GM19395 (cell line): ENCODE measurements around the gene RPS6KC1.
A peak's percentile ranks its signal among the peaks of the same experiment; 100 is the strongest.
"Not testable (repeated sequence)": the region's sequence is repeated elsewhere in the genome, so short reads cannot be mapped to it uniquely, and the experiment has no call there.

ENCODE experiments used
- ATAC-seq: cut with Tn5 transposase; IDR thresholded peaks from one replicate; pipeline ENCODE4 v1.9.1; 2021; ENCODE audit warnings: mild to moderate bottlenecking, moderate library complexity; ENCODE audit not compliant: unreplicated experiment

RPS6KC1 gene

DNA sequence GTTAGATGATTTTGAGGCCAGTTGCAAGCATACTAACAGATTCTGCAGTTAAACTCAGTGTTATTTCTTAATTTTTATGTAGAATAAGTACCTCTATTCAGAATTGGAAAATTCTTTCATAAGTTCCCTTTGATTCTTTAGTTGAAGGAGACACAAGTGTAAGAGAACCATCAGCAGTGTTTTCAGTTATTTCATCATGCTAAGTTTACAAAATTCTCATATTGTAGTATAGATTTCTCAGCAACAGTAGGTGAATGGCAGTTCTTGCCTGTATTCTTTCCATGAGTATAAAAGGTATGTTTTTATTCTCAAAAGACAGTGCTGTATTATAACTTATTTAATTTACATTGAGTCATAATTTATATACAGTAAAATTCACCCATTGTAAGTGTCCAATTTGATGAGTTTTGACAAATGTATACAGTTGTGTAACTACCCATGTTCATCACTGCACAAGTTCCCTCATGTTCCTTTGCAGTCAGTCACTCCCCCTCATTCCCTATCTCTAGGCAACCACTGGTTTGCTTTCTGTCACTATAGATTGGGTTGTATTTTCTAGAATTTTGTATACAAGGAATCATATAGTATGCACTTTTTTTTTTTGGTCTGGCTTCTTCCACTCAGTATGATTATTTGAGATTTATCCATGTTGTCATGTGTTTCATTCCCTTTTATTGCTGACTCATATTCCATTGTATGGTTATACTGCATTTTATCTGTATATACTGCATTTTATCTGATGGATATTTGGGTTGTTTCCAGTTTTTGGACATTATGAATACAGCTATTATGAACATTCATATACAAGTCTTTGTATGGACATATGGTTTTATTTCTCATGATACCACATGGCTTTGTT, 3.9 kb downstream of the RPS6KC1 start:
- ATAC-seq = no peak

DNA sequence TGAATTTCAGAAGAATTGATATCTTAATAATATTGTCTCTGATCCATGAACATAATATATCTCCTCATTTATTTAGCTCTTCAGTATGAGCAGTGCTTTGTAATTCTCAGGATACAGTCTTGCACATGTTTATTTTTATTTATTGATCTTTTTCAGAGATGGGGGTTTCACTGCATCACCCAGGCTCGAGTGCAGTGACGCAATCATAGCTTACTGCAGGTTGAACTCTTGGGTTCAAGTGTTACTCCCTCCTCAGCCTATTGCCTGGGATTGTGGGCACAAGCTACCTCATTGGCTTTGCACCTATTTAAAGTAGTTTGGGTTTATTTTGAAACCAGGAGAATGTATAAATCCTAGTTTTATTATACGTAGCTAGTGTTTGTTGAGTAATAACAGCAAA, 4.7 kb downstream of the RPS6KC1 start:
- no peak for ATAC-seq

DNA sequence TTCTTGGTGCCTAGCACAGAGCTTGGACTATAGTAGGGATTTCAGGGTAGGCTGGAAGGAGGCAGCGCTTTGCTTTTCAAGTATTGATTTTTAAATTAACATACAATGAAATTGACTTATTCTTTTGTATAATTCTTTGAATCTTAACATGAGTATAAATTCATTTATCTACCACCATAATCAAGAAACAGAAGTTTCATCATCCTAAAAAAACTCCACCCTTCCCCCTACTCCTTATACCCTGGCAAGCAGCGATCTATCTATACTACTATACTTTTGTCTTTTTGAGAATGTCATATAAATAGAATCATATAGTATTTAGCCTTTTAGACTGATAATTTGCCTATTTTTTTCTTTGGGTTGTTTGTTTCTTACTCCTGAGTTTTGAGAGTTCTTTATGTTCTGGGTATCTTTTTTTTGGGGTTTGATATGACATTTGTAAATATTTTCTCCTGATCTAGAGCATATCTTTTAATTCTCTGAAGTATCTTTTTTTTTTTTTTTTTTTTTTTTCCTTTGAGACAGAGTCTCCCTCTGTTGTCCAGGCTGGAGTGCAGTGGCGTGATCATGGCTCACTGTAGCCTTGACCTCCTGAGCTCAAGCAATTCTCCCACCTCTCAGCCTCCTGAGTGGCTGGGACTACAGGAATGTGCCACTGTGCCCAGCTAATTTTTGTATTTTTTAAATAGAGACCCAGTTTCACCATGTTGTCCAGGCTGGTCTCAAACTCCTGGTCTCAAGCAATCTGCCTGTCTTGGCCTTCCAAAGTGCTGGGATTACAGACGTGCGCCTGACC, 6.4 kb downstream of the RPS6KC1 start:
- ATAC-seq = no peak

DNA sequence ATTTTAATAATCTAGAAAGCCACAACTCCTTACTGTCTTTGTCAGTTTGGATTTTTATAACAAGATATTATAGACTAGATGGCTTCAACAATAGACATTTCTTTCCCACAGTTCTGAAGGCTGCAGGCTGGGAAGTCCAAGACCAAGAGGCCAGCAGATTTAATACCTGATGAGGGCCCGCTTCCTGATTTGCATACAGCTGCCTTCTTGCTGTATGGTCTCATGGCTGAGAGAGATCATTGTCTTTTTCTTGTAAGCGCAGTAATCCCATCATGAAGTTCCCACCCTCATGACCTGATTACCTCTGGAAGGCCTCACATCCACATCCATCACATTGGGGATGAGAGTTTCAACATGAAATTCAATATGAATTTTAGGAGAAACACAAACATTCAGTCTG, 9.8 kb downstream of the RPS6KC1 start:
- ATAC-seq = no peak

DNA sequence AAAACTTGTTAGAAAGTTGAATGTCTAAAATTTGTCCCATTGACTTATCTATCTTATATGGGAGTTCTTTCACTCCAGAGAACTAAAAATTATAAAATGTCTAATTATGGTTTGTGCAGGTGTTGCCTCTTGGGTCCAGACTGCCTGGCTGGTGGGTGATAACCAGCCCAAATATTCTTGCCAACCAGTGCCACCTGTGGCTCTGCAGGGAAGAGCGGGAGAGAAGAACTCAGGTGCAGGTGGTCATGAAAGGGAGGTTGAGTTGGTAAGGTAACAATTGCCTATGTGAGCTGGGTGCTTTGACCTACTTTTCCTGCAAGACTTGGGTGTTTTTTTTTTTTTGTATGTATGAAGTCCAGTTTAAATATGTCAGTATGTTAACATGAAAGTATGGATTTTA, 10.2 kb downstream of the RPS6KC1 start:
- no peak for ATAC-seq

DNA sequence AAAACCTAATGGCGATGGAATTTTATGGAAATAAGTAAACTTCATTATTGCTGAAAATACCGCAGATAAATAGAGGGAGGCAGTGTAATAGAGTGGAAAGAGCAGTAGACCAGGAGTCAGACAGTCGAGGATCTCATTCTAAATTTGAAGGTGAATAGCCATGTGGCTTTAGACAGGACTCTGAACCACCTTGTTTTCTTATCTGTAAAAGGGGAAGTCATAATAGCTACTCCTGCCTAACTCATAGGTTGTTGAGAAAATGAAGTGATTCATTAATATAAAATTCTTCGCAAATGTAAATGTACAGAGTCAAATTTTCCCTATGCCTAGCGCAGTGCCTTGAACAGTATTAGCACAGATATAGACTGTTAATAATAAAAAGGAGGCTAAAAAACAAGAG, 14.8 kb downstream of the RPS6KC1 start:
- ATAC-seq = no peak

DNA sequence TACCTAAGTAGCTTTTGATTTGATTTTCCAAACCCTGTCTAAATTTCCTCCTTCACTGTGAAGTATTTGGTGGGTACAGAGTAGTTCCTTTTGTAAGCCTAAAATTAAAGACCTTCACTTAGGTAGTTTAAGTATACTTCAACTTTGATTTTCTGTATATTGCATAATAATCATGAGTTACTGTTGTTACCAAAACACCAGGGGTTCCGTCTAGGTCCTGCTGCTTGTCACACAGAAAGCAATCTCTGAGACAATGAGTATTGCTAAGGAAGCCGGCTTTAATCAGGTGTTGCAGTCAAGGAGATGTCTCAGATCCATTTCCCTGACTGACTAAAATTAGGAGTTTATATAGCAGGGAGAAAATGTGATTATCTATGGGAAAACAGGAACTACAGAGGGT, 15.3 kb downstream of the RPS6KC1 start:
- no peak for ATAC-seq

DNA sequence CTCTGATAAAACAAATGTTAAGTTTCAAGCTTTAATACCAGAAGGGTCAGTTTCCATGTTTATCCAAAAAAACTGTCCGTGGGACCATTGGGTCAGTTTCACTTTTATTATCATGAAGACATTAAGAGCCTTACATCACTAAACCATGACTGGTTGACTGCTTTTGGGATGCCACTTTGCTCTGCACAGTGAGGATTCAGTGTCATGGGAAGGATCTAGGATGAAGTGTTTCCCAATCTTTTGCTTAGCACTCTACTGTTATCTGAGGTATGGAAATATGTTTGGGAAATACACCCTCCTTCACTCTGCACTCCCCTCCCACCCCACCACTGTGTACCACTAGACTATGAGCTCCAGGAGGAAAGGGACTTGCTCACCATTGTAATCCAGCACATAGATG, 16.3 kb downstream of the RPS6KC1 start:
- no peak for ATAC-seq

DNA sequence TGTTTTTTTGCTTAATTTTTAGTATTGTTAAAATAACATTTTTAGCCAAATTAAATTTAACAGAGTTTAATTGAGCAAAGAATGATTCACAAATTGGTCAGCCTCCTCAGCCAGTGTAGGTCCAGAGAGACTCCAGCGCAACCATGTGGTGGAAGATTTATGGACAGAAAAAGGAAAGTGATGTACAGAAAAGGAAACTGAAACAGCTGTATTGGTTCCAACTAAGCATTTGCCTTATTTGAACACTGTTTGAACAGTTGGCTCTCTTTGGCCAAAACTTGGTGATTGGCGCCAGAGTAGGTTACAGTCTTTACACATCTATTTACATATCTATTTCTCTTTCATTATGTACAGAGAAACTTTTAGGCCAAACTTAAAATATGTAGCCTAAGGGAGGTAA, 19.4 kb downstream of the RPS6KC1 start:
- ATAC-seq = peak; percentile 93

DNA sequence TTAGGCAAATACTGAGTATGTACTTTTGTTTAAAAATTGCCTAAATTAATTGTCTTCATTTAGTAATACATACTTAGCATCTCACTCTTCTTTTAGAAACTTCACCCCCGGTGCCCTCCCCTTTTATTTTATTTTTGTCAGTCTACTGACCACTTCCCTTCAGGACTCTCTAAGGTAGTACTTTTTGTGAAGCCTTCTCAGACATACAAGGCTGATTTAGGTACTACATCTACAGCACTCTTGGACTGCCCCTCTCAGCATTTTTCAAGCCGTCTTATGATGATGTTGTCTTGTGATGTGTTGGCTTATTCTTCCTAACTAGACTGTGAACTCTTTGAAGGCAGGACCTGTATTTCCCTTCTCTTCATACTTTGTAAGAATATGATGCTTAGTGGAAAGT, 24.7 kb downstream of the RPS6KC1 start:
- ATAC-seq = peak; percentile 83

DNA sequence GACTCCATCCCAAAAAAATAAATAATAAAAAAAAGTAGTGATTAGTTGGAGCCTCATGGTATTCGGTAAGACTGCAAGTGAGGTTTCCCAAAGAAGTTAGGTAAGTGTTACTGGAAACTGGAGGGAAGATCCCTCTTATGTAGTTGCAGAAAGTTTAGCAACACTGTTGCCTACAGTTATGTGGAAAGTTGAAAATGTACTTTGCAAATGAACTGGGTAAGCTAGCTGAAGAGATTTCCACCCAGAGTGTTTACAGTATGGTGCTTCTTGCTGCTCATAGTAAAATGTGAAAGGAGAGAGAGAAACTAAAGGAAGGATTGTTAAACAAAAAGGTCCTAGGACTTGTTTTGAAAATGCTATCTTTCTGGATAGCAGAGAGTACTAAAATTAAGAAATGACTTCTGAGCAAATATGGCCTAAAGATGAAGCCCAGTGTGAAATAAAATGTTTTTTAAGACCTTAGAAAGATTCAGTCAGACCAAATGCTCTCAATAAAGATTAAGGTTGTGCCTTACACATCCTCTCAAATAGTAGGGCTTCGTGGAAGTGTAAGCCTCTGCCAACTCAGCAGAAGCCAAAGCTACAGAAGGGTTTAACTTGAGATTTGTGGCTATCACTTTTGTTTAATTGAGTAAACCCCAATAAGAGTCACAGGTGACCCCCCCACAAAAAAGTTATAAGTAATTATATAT, 31.5 kb downstream of the RPS6KC1 start:
- ATAC-seq = no peak

DNA sequence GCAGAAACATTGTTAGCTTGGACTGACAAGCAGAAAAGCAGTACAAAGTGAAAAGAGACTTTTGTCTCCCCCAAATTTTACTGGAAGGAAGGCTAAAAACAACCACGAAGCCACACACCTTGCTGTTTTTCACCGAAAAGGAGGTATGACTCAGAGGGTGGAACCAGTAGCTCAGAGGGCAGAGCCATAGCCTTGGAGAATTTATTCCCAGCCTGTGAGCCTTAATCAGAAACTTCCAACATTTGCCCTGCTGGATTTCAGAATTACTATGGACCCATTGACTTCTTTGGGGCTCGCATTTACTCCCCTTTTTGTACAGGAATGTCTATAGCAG, 32.0 kb downstream of the RPS6KC1 start:
- no peak for ATAC-seq

DNA sequence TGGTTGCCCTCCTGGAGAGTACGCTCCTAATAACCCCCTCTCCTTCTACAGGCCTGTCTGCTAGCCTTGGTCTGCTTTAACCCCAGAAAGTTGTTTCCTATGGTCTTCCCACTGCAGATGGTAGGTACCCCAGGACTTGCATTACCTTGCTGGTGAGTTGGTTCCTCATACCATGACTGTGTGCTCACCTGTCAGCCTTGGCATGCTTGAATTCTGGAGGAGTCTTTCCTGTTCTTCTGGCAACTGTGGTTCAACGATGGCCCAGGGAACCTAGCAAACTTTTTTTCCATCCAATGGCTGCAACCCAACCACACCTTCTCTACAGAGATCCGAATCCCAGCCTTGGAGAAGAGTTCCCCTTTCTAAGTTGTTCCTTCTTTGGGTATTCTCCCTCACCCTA, 36.9 kb downstream of the RPS6KC1 start:
- ATAC-seq = no peak

DNA sequence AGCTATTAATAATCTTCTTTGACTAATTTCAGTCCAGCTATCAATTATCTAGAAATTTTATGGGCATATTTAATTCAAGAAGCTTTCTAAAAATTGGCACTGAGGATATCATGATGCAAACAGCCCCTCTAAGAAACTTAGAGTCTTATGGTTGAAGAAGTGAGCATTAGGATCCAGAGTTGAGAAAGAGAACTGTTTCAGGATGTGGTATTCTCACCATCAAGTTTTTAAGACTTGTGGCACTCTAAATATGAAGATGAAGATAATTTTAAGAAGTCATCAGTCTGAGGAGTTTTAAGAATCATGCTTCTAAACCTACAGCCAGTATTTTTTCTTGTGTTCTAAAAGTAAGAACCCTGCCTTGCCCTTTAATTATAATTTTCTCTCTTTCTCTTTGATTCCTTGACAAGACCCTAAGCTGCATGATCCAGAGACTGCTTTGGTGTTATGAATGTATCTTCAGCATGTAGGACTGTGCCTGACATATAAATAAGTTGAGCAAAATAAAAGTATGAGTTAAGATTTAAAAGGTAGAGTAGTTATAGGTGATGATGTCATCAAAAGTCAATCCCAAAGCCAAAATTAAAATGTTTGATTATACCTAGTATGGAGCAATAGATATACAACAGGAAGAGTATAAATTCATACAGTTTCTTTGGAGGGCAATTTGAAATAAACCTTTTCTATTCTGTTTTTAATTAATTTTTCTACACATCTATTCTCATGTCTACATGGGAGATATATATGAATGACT, 39.1 kb downstream of the RPS6KC1 start:
- ATAC-seq = no peak

DNA sequence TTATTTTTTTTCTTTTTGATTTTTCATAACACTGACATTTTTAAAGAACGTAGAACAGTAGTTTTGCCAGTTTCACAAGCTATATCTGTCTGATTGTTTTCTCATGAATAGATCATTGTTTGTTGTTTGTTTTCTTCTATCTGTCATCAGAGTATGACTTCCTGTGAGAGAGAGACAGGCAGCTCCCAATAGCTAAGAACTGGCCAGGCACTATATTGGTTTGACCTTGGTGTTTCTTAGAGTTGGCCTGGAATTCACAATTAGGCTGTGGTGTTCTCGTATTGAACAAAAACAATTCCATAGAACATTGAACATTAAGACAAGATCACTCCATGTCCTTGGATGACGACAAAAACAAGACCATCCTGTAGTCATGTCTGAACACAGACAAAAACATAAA, 43.4 kb downstream of the RPS6KC1 start:
- no peak for ATAC-seq

DNA sequence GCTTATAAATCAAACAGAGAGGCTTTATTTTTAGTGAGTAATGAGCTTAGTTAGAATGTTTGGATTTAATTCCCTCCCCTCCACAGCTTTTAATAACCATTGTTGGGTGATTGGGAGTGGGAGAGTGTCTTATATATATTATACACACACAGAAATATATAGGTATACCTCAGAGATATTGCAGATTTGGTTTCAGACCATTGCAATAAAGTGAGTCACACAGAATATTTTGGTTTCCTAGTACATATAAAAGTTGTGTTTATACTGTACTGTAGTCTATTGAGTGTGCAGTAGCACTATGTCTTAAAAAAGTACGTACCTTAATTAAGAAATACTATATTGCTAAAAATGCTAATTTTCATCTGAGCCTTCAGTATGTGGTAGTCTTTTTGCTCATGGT, 44.4 kb downstream of the RPS6KC1 start:
- no peak for ATAC-seq

DNA sequence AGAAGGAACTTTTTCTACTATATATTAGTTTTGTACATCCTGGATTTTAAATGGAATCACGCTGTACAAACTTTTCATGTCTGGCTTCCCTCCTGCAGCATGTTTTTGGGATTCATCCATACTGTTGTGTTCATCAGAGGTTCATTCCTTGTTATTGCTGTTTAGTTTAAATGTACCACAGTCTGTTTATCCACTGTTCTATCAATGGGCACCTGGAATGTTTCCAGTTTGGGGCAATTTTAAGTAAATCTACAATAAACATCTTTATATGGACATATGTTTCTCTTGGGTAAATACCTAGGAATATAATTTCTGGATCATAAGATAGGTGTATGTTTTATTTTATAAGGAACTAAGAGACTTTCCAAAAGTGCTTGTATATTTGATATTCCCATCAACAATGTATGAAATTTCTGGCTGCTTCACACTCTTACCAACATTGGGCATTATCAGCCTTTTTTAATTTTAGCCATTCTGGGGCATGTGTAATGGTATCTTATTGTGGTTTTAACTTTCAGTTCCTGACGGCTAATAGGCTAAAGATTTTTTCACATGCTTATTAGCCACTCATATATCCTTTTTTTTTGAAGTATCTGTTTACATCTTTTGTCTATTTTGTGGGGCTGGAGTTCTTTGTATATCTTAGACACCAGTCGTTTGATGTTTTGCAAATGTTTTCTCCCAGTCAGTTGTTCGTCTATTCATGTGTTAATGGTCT, 48.8 kb downstream of the RPS6KC1 start:
- no peak for ATAC-seq

DNA sequence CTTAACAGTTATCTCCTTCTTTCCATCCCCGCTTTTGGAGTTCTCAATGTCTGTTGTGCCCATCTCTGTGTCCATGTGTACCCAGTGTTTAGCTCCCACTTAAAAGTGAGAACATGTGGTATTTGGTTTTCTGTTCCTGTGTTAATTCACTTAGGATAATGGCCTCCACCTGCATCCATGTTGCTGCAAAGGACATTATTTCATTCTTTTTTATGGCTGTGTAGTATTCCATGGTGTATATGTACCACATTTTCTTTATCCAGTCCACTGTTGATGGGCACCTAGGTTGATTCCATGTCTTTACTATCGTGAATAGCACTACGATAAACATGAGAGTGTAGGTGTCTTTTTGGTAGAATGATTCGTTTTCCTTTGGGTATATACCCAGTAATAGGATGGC, 49.5 kb downstream of the RPS6KC1 start:
- not testable (repeated sequence) for ATAC-seq

DNA sequence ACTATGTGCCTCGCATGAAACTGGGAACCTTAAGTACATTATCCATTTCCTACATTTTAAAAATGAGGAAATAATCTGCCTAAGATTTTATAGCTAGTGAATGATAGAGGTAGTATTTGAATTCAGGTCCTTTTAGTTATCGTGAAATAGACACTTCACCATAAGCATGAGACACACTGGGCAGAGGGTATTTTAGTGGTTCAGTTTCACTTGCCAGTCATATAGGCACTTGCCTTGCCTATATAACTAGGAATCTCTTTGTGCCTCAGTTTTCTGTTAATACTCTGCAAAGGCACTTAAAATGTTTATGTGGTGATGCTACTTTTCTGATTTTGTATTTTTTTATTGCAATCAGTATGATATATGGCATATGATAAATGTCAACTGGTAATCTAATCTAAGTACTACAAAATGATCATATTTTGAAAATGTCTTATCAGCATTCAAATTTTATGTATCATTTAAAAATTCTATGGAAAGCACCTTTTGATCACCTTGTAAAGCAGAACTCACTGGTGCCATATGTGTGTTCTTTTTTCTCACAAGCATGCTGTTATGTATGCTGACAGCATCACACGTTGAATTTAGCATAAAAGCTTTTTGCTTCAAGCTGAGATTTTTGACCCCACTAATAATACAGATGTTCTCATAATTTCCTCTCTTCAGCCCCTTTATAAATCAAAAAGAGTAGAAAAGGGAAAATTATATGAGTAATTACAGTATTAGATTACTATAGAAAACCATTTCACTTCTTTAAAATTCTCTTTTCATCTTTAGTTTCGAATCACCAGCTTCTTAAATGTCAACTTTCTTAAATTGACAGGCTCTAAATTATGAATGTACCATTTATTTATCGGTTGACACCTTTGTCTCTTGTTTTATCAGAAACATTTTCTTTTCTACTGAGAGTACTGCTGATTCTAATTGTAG, 52.6 kb downstream of the RPS6KC1 start:
- ATAC-seq = peak; percentile 45
